GM12801 (cell line): Measurements from ENCODE around the gene USP10.

Experiments used
- TF ChIP-seq, protein P1 (sequence below): IDR thresholded peaks from one replicate; pipeline ENCODE4 v1.5.1; 2011; ENCODE audit warnings: control low read depth; ENCODE audit not compliant: insufficient read length; ENCODE audit errors: extremely low read depth

Gene USP10

DNA sequence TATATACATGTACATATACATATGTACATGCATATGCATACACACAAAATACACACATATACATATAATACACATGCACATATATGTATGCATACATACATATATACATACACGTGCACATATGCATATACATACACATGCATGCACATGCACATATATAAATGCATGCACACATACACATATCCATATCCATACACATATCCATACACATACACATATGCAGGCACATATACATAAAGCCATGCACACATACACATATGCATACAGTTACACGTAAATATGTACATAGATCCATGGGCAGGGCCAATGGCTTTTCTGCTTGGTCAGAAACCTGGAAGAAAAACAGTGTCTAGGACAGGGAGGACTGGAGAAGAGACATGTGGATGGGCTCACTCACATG is 23.9 kb upstream of the USP10 start:
- TF ChIP-seq, protein P1, sequence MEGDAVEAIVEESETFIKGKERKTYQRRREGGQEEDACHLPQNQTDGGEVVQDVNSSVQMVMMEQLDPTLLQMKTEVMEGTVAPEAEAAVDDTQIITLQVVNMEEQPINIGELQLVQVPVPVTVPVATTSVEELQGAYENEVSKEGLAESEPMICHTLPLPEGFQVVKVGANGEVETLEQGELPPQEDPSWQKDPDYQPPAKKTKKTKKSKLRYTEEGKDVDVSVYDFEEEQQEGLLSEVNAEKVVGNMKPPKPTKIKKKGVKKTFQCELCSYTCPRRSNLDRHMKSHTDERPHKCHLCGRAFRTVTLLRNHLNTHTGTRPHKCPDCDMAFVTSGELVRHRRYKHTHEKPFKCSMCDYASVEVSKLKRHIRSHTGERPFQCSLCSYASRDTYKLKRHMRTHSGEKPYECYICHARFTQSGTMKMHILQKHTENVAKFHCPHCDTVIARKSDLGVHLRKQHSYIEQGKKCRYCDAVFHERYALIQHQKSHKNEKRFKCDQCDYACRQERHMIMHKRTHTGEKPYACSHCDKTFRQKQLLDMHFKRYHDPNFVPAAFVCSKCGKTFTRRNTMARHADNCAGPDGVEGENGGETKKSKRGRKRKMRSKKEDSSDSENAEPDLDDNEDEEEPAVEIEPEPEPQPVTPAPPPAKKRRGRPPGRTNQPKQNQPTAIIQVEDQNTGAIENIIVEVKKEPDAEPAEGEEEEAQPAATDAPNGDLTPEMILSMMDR = no peak

DNA sequence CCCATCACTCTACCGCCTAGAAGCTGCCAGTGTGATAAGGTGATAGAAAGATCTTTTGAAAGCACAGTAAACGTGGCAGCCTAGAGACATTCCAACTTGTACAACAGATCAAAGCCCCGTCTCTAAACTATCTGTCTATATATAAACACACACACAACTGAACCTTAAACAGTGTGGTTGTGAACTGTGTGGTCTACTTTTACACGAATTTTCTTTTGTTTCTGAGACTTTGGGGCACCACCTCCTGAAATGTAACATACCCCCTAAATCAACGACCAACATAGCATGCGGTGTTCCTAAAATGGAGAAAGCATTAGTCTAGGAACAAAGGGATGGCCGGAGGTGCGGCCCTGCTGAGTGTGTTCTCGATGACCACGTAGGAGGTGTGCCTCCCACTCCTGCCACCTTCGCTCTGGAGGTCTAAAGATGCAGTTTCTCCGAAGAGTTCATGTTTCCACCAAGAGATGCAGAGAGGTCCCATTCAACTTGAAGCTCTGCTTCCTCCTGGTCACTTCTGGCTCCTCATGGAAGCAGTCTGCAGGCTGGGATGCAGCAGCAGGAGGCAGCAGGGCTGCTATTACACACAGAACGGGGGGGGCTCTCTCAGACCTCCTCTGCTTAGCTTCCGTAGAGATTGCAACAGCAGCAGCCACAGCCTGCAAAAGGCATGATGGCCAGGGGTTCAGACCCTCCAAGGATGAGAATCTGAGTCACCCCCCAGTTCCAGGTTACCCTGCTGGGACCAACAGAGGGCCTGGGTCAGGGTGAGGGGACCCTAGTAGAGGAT is 22.6 kb upstream of the USP10 start:
- TF ChIP-seq, protein P1 = no peak

DNA sequence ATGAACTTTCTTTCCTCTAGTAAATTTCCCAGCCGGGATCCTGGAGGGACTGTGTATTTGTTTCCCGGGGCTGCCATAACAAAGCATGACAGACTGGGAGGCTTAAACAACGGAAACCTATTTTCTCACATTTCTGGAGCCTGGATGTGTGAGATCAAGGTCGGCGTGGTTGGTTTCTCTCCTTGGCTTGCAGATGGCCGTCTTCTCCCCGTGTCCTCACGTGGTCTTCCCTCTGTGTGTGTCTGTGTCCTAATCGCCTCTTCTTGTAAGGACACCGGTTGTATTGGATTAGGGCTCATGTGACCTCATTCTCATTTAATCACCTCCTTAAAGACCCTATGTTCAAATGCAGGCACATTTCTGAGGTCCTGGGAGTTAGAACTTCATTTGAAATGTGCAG is 22.0 kb upstream of the USP10 start:
- TF ChIP-seq, protein P1 = no peak

DNA sequence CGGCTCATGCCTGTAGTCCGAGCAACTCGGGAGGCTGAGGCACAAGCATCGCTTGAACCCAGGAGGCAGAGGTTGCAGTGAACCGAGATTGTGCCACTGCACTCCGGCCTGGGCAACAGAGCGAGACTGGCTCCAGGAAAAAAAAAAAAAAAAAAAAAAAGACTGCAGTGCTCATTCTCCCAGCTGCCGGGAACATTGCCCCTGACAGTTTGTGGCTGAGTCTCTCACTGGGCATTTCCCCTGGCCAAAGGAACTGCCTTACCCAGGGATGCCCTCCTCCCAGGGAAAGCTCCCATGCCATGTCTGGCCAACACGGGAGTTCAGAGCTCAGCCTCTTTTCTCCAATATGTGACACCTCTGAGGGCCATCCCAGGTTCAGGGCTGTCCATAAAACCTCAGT is 21.3 kb upstream of the USP10 start:
- TF ChIP-seq, protein P1 = no peak

DNA sequence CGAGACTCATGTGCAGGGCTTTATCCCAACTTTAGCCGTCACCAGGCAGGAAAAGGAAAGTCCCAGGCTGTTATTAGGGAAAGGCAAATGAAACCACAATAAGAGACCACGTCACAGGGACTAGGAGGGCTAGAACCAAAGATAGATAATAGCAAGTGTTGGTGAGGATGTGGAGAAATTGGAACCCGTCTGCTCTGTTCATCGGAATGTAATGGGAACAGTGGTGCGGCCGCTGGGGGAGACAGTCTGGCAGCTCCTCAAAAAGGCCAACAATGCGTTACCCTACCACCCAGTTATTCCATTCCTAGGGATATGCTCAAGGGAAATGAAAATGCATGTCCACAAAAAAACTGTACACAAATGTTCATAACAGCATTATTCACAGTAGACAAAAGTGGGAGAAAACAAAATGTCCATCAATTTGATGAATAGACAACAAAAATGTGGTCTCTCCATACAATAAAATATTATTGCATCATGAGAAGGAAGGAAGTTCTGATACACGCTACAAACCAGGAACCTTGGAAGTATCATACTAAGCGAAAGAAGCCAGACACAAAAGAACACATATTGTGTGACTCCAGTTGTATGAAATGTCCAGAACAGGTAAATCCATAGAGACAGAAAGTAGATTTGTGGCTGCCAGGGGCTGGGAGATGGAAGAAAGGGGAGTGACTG is 19.5 kb upstream of the USP10 start:
- TF ChIP-seq, protein P1 = no peak

DNA sequence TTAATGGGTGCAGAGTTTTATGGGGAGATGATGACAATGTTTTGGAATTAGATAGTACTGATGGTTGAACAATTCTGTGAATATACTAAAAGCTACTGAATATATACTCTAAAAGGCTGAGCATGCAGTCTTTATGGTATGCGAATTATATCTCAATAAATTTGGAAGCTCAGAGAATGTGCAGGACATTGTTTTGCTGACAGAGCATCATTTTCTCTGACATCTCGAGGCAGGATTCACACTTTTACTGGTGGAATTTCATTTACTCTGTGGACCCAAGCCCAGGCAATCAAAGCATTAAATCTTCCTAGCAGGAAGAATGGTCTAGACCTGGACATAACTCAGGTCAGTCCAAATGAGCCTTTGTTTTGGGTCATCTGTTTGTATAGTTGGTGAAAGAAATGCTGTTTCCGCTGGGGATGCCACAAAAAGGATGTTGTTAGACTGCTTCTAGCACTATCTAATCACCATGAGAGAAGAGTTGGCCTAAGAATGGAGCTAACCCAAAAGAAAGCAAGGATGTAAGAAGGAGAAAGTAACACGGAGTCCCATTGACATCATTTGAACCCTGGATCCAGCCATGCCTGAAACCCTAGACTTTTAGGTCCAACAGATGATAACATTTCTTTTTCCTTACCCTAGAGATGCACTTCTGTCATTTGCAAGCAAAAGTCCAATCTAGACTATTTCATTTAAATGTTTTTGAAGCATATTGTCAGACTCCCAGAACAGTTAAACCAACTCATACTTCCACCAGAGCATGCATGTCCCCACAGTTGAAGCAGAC is 18.8 kb upstream of the USP10 start:
- TF ChIP-seq, protein P1 = no peak
